ENCODE measurements around the gene DENND1A. TPM values are rescaled to one million over a fixed set of nuclear protein-coding genes. Genes with fewer than 3 reads are reported as not detected.

DENND1A gene
- total RNA-seq, 2 experiments from 2014 or later, result 21.9 to 23.3 TPM

DNA sequence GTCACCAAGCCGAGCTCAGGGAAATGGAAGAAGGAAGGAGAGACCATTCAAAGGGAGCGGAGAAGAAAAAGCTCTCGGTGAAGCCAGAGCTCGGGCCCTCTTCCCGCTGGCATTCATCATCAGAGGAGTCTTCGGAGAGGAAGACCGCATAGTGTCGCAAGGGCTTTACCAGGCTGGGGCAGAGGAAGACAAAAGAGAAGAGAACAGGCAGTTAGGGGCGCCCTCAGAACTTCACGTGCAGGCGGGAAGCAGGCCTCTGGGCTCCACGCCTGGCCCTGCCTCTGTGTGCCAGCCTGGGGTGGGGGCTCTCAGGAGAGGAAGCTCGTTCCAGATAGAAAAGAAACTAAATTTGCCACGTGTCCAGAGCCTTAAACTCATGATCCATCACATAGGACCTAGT is 542.2 kb downstream of the DENND1A start:
- H3K9me3 Mint-ChIP-seq, result no peaks in the 10 kb centered on the region
- TF ChIP-seq, protein P1, sequence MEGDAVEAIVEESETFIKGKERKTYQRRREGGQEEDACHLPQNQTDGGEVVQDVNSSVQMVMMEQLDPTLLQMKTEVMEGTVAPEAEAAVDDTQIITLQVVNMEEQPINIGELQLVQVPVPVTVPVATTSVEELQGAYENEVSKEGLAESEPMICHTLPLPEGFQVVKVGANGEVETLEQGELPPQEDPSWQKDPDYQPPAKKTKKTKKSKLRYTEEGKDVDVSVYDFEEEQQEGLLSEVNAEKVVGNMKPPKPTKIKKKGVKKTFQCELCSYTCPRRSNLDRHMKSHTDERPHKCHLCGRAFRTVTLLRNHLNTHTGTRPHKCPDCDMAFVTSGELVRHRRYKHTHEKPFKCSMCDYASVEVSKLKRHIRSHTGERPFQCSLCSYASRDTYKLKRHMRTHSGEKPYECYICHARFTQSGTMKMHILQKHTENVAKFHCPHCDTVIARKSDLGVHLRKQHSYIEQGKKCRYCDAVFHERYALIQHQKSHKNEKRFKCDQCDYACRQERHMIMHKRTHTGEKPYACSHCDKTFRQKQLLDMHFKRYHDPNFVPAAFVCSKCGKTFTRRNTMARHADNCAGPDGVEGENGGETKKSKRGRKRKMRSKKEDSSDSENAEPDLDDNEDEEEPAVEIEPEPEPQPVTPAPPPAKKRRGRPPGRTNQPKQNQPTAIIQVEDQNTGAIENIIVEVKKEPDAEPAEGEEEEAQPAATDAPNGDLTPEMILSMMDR (IDR thresholded peaks at IDR 0.05), result no peak
- CTCF ChIA-PET, result interaction anchor here (1.0 to 5.6 kb wide), 4 partner anchors 12 to 34 kb away, joined by 3 to 42 read pairs (median 5); partner anchors contain the start of gene CRB2

DNA sequence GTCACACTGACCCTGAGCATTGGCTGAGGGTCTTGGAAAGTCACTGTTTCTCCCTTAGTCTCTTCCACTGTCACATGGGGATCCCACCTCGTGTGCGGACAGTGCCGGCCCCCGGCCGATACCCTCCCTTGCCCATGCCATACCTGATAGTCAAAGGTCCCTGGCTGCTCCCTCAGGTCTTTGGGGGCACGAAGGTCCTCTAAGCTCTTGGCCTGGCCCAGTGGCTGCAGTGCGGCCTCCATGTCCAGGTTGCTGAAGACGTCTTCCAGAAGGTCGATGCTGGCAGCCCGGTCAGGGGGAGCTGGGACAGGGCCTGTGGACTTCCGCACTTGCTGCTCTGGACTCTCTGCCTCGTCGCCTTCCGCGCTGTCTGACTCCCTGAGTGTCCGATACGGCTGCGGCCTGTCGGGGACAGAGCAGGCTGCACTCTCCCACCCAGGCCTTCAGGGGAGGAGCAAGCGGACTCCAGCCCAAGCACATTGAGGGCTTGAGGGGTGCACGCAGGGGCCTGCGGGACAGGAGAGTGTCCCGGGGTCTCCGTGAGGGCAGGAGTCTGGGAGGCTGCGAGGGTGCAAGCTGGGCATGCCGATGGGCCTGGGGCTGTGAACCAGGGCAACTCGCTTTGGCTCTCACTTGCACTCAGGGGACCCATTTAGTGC is 546.3 kb downstream of the DENND1A start:
- CTCF ChIA-PET, result interaction anchor here (1.4 to 5.6 kb wide), 4 partner anchors 15 to 289 kb away, joined by 5 to 42 read pairs (median 8); partner anchors contain the start of gene CRB2

More for the DNA sequence above, 542.2 kb downstream of the DENND1A start:
- intact Hi-C loops (cut with micrococcal nuclease), result loop anchor here (5.0 kb wide), 1 partner anchor 35 kb away; no protein-coding TSS in a partner anchor
- Mint-ChIP-seq H3K4me1 (ENCODE audit: low read depth) (peaks cover 3% of the 10 kb centered on the region), H3K36me3 (ENCODE audit: low read depth) (no peaks in the 10 kb centered on the region), H3K4me3 (no peak overlapping the region), H3K27me3 (no peaks in the 10 kb centered on the region), H3K27ac (no peak overlapping the region)
- POLR2A ChIA-PET, result no interaction called here
- DNase-seq (no peak), ATAC-seq (no peak)

DNA sequence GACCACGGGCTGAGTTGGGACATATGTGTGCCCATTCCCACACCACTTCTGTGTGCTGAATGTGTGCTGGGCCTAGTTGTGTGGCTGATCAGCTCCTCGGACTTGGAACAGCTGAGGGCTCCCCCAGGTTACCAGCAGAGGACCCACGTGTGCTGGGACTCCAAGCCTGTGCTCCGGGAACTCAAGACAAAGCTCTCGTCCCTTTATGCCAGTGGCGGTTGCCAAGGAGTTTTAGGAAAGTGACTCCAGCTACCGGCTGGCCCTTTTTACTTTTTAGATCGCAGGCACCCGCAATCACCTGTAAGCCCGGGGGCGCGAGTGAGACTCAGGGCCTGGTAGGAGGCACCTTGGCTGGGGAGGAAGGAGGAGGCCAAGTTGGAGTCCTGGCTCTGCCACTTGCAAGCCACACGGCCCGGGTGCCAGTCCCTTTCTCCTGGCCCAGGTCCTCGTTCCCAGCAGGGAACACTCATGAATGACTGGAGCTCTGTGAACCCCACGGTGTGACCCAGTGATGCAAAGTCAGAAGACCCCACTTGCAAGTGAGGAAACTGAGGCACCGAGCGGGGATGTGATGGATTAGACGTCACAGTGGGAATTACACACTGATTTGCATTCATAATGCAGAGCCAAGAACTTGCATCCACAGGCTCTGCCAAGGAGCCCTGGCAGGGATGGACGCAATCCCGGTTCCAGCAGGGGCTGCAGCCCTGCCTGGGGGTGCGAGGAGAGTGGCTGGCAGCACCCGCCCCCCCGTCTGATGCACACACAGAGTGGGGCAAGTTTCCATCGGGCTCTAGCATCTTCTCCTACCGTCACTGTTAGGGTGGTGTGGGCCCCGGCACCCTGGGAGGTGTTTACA is 547.0 kb downstream of the DENND1A start:
- DNase-seq (no peak), ATAC-seq (no peak)
- intact Hi-C loops (cut with micrococcal nuclease), result no loop called here
- ChIA-PET CTCF (interaction anchor here (2.1 kb wide), 1 partner anchor 33 kb away, joined by 9 read pairs; no protein-coding TSS in a partner anchor), POLR2A (no interaction called here)
- Mint-ChIP-seq H3K27ac (no peak overlapping the region), H3K4me3 (no peak overlapping the region), H3K36me3 (ENCODE audit: low read depth) (no peaks in the 10 kb centered on the region), H3K27me3 (no peaks in the 10 kb centered on the region), H3K4me1 (ENCODE audit: low read depth) (peaks cover 3% of the 10 kb centered on the region), H3K9me3 (no peaks in the 10 kb centered on the region)
- TF ChIP-seq, protein P1 (IDR thresholded peaks at IDR 0.05), result no peak

More for the DNA sequence above, 546.3 kb downstream of the DENND1A start:
- no peak for DNase-seq
- peaks cover 3% of the 10 kb centered on the region for H3K4me1 Mint-ChIP-seq (ENCODE audit: low read depth)
- no peaks in the 10 kb centered on the region for H3K9me3 Mint-ChIP-seq
- POLR2A ChIA-PET, result no interaction called here
- H3K27me3 Mint-ChIP-seq, result no peaks in the 10 kb centered on the region
- ATAC-seq, result no peak
- no peak overlapping the region for H3K4me3 Mint-ChIP-seq
- no peaks in the 10 kb centered on the region for H3K36me3 Mint-ChIP-seq (ENCODE audit: low read depth)
- H3K27ac Mint-ChIP-seq, result no peak overlapping the region
- TF ChIP-seq, protein P1 (IDR thresholded peaks at IDR 0.05), result no peak
- intact Hi-C loops (cut with micrococcal nuclease), result no loop called here

DNA sequence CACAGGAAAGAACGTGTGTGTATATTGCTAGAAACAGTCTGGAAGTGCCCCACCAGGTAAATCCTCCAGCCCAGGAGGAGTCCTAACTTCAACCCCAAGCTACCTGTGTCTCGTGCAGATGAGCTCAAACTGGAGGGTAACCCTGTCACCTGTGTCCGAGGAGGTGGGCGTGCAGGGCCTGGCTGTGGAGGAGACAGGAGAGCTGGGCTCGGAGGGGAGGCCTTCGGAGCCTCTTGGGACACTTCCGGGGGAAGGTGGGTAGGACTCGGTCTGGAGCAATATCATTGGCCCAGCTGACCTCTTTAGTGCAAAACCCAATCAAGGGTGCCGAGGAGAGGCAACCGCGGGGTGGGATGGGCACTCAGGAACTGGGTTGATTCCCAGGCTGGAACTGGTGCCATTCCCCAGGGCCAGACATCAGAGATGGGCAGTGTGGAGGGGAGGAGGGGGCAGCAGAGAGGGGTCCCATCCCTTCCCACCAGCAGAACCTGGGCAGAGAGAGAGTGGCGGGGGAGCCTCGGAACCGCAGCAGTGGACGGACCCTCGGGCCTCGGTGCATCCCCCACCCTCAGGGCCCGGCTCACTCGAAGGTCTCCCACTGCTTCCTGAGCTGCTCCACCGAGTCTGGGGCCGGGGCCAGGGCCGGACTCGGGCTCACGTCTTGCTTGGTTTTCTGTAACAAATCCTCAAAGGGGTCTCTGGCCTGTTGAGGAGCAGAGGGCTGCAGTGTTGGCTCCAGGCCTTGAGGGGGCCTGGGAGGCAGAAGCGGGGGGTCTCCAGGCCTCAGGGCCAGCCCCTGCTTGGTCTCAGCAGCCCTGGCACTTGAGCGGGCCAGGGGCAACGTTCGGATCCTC is 548.8 kb downstream of the DENND1A start:
- Mint-ChIP-seq H3K27ac (no peak overlapping the region), H3K36me3 (ENCODE audit: low read depth) (no peaks in the 10 kb centered on the region), H3K4me1 (ENCODE audit: low read depth) (peaks cover 3% of the 10 kb centered on the region), H3K9me3 (no peaks in the 10 kb centered on the region), H3K4me3 (no peak overlapping the region), H3K27me3 (peaks cover 2% of the 10 kb centered on the region)
- POLR2A ChIA-PET, result no interaction called here
- ATAC-seq (no peak), DNase-seq (no peak)
- CTCF ChIA-PET, result interaction anchor here (1.1 to 1.7 kb wide), 2 partner anchors 19 to 27 kb away, joined by 4 to 6 read pairs; no protein-coding TSS in a partner anchor
- TF ChIP-seq, protein P1 (IDR thresholded peaks at IDR 0.05), result no peak
- intact Hi-C loops (cut with micrococcal nuclease), result no loop called here

Measured in activated CD8-positive, alpha-beta T cell treated with anti-CD3 and anti-CD28 coated beads for 36 hours (primary cell).